Neural cell (in vitro differentiated cells): ENCODE results near the gene PRDM13. TPM values are rescaled to one million over a fixed set of nuclear protein-coding genes. Genes with fewer than 3 reads are reported as not detected.
A peak's percentile ranks its signal among the peaks of the same experiment; 100 is the strongest.

ENCODE experiments used
- H2AFZ ChIP-seq: fragments of 200-600, 300-800 bp; sonication (generic), shearing (Covaris generic); 2 replicates; pipeline ENCODE4 v1.6.0; 2014; ENCODE audit warnings: low read depth, mild to moderate bottlenecking, antibody characterized with exemption, low read length, moderate library complexity
- H3F3A ChIP-seq: fragments of 200-600 bp; shearing (Covaris generic); 2 replicates; pipeline ENCODE4 v1.6.1; 2016; ENCODE audit warnings: mild to moderate bottlenecking, moderate library complexity, mixed read lengths, antibody characterized with exemption, low read length; ENCODE audit not compliant: insufficient read depth, poor library complexity, severe bottlenecking
- H3K27ac ChIP-seq: fragments of 200-600, 300-800 bp; sonication (generic), shearing (Covaris generic); 2 replicates; pipeline ENCODE4 v1.5.1; 2014; ENCODE audit warnings: mild to moderate bottlenecking, low read length, moderate library complexity
- H3K27me3 ChIP-seq: fragments of 300-800, 200-600 bp; sonication (generic), shearing (Covaris generic); 2 replicates; pipeline ENCODE4 v1.6.0; 2014; ENCODE audit warnings: mild to moderate bottlenecking, low read depth, low read length, moderate library complexity; ENCODE audit not compliant: insufficient read depth
- H3K36me3 ChIP-seq: fragments of 300-800, 200-600 bp; sonication (generic), shearing (Covaris generic); 2 replicates; pipeline ENCODE4 v1.5.1; 2014; ENCODE audit warnings: mild to moderate bottlenecking, antibody characterized with exemption, low read length, moderate library complexity; ENCODE audit not compliant: insufficient read depth
- H3K4me2 ChIP-seq: fragments of 300-800, 200-600 bp; sonication (generic), shearing (Covaris generic); 2 replicates; pipeline ENCODE4 v1.6.0; 2014; ENCODE audit warnings: mild to moderate bottlenecking, low read length
- H3K4me3 ChIP-seq: fragments of 300-800, 200-600 bp; sonication (generic), shearing (Covaris generic); 2 replicates; pipeline ENCODE4 v1.5.1; 2014; ENCODE audit warnings: mild to moderate bottlenecking, low read length, moderate library complexity
- H3K79me2 ChIP-seq: fragments of 200-600 bp; shearing (Covaris generic); replicated peaks from 2 replicates; pipeline ENCODE4 v1.6.0; 2014; ENCODE audit warnings: mild to moderate bottlenecking, low read length, moderate library complexity; ENCODE audit not compliant: insufficient read depth
- H3K9ac ChIP-seq: fragments of 300-800, 200-600 bp; sonication (generic), shearing (Covaris generic); 2 replicates; pipeline ENCODE4 v1.6.1; 2016; ENCODE audit warnings: mild to moderate bottlenecking, low read length, mixed read lengths
- H3K9me2 ChIP-seq: fragments of 200-600 bp; shearing (Covaris generic); 2 replicates; pipeline ENCODE4 v1.6.1; 2016; ENCODE audit warnings: mild to moderate bottlenecking, low read length, mixed read lengths; ENCODE audit not compliant: insufficient read depth
- H3K9me3 ChIP-seq: fragments of 200-600, 300-800 bp; sonication (generic), shearing (Covaris generic); 2 replicates; pipeline ENCODE4 v1.6.1; 2016; ENCODE audit warnings: mild to moderate bottlenecking, mixed run types, low read length, moderate library complexity, mixed read lengths
- H4K20me1 ChIP-seq: fragments of 200-600 bp; shearing (Covaris generic); 2 replicates; pipeline ENCODE4 v1.6.1; 2016; ENCODE audit warnings: mild to moderate bottlenecking, mixed run types; ENCODE audit not compliant: insufficient read depth
- EP300 ChIP-seq: fragments of 450-650 bp; conservative IDR thresholded peaks from 2 replicates; pipeline ENCODE4 v1.6.1; 2014; ENCODE audit warnings: antibody characterized with exemption, mild to moderate bottlenecking, moderate library complexity; ENCODE audit not compliant: poor library complexity, severe bottlenecking
- EZH2 ChIP-seq: fragments of 200-600, 300-800 bp; shearing (Covaris generic), sonication (generic); IDR thresholded peaks from 2 replicates; pipeline ENCODE4 v1.6.1; 2014; ENCODE audit warnings: antibody characterized with exemption, low read length, borderline replicate concordance, mild to moderate bottlenecking; ENCODE audit not compliant: insufficient read depth, poor library complexity, severe bottlenecking
- MXI1 ChIP-seq: fragments of 450-650 bp; conservative IDR thresholded peaks from 2 replicates; pipeline ENCODE4 v1.6.1; 2014; ENCODE audit warnings: antibody characterized with exemption, mild to moderate bottlenecking; ENCODE audit not compliant: poor library complexity, severe bottlenecking
- POLR2AphosphoS5 ChIP-seq: IDR thresholded peaks from 2 replicates; pipeline ENCODE4 v1.6.1; 2012
- RAD21 ChIP-seq: fragments of 450-650 bp; conservative IDR thresholded peaks from 2 replicates; pipeline ENCODE4 v1.6.1; 2014; ENCODE audit warnings: antibody characterized with exemption, mild to moderate bottlenecking, moderate library complexity
- REST ChIP-seq: IDR thresholded peaks from 2 replicates; pipeline ENCODE4 v1.6.1; 2012; ENCODE audit warnings: borderline replicate concordance
- SMC3 ChIP-seq: fragments of 450-650 bp; conservative IDR thresholded peaks from 2 replicates; pipeline ENCODE4 v1.6.1; 2014; ENCODE audit warnings: antibody characterized with exemption, mild to moderate bottlenecking, moderate library complexity; ENCODE audit not compliant: poor library complexity
- TAF1 ChIP-seq: IDR thresholded peaks from 2 replicates; pipeline ENCODE4 v1.6.1; 2012; ENCODE audit warnings: low read depth
- polyA plus RNA-seq: library from polyadenylated mRNA; depleted of rRNA; stranded (reverse); fragments of >200 nt; gene quantifications from 2 replicates; pipeline ENCODE4 v1.2.3, GENCODE V29; 2014
- TF ChIP-seq, protein P1 (sequence below): fragments of 450-650 bp; IDR thresholded peaks from 2 replicates; pipeline ENCODE4 v1.5.1; 2014; ENCODE audit warnings: antibody characterized with exemption, mild to moderate bottlenecking, moderate library complexity; ENCODE audit not compliant: poor library complexity, severe bottlenecking

The PRDM13 gene
- polyA plus RNA-seq, 1 donor from 2014 or later, result not detected

- Histone ChIP-seq H3F3A (no peaks in the 10 kb centered on the region), H2AFZ (no peak overlapping the region), H3K9ac (no peak overlapping the region), H3K27ac (no peak overlapping the region), H3K79me2 (no peaks in the 10 kb centered on the region), H3K27me3 (peaks cover 100% of the 10 kb centered on the region), H3K4me2 (no peak overlapping the region), H3K9me3 (no peaks in the 10 kb centered on the region), H4K20me1 (no peaks in the 10 kb centered on the region), H3K36me3 (no peaks in the 10 kb centered on the region), H3K4me3 (no peak overlapping the region), H3K9me2 (no peaks in the 10 kb centered on the region)
- TF ChIP-seq EP300 (no peak), EZH2 (peak; percentile 27)
These were observed 1.4 kb upstream of the PRDM13 start for GRCh38 chr6:99605074-99605734.

DNA sequence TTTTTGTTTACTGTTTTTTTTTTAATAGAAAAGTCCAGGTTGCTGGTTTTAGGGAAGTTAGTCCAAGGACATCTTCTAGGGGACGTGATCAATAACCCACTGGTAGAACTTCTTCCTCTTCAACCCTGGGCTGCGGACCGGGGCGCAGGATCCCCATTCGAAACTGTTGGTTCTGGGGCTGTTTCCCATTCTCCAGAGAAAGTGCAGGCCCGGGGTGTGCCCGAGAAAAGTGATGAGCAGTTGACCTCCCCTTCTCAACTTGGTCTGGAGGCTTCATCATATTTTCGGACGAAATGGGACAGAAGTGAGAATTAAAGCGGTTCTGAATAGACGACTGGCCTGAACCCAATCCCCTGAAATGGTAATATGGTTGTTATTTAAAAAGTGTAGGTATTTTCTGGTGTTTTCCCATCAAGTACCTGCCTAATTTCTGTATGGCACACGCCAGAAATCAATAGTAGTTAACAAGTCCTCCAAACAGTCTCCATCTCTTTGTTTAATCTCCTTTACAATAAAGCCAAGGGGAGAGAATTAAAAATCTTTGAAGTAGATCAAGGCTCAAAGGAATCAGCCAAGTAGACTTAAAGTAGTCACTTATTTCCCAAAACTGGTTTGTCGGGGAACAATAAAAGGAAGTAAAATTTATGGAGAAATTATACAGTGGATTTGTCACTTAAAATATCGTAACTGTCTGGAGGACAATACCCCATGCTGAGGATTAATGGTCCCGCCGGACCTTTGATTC, 550 bp upstream of the PRDM13 start:
- Histone ChIP-seq H3K79me2 (no peaks in the 10 kb centered on the region), H3K9me2 (no peaks in the 10 kb centered on the region), H3F3A (no peaks in the 10 kb centered on the region), H3K4me2 (no peak overlapping the region), H3K27ac (no peak overlapping the region), H3K9ac (no peak overlapping the region), H3K27me3 (peaks cover 100% of the 10 kb centered on the region), H3K9me3 (no peaks in the 10 kb centered on the region), H3K36me3 (no peaks in the 10 kb centered on the region), H4K20me1 (no peaks in the 10 kb centered on the region), H2AFZ (no peak overlapping the region), H3K4me3 (no peak overlapping the region)
- TF ChIP-seq REST, result no peak
- TF ChIP-seq POLR2AphosphoS5, result no peak
- no peak for TF ChIP-seq EP300
- no peak for TF ChIP-seq MXI1
- no peak for TF ChIP-seq RAD21
- no peak for TF ChIP-seq TAF1
- no peak for TF ChIP-seq EZH2
- TF ChIP-seq SMC3, result no peak
- TF ChIP-seq, protein P1, sequence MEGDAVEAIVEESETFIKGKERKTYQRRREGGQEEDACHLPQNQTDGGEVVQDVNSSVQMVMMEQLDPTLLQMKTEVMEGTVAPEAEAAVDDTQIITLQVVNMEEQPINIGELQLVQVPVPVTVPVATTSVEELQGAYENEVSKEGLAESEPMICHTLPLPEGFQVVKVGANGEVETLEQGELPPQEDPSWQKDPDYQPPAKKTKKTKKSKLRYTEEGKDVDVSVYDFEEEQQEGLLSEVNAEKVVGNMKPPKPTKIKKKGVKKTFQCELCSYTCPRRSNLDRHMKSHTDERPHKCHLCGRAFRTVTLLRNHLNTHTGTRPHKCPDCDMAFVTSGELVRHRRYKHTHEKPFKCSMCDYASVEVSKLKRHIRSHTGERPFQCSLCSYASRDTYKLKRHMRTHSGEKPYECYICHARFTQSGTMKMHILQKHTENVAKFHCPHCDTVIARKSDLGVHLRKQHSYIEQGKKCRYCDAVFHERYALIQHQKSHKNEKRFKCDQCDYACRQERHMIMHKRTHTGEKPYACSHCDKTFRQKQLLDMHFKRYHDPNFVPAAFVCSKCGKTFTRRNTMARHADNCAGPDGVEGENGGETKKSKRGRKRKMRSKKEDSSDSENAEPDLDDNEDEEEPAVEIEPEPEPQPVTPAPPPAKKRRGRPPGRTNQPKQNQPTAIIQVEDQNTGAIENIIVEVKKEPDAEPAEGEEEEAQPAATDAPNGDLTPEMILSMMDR, result no peak
